Hematopoietic multipotent progenitor cell treated with erythropoietin and hydrocortisone succinate and interleukin-3 and kit ligand, for 15 days (in vitro differentiated cells): ENCODE data around the gene ARHGAP25.

Experiments
- DNase-seq: peaks from one replicate; pipeline ENCODE4 v3.0.0-alpha.2; 2015; ENCODE audit warnings: low spot score

Gene ARHGAP25

DNA sequence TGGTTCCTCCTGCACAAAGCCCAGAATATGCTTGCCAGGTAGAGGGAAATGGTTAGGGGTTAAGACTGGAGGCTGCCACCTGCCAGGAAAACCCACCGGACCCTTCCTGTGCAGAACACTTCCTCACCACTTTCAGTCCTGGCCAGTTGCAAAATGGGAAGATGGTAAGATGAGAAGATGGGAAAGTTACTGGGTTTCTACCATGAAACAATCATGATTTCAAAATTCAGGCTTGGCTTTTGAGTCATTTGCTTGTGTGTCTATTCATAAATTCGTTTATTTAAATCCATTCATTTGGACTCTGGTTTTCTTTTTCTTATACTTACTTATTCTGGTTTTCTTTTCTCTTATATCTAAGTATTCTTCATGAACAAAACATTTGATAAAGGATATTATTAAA is 129.4 kb downstream of the ARHGAP25 start:
- no peak for DNase-seq

DNA sequence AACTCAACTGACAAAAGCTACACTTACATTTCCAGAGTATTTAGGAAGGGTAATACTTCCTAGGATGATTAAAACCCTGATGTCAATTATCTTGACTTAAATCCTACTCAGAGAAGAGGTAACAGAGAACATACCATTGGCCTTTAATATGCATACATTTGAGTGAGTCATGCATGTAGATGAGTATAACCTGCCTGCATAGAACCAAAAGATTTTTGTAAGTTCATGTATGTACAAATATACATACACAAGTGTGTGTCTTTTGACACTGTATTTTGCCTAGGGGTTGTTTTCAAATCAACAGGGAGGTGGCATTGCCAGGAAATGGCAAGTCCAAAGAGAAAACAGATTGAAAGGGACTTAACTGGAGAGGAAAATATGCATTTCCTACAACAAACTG is 130.5 kb downstream of the ARHGAP25 start:
- no peak for DNase-seq

DNA sequence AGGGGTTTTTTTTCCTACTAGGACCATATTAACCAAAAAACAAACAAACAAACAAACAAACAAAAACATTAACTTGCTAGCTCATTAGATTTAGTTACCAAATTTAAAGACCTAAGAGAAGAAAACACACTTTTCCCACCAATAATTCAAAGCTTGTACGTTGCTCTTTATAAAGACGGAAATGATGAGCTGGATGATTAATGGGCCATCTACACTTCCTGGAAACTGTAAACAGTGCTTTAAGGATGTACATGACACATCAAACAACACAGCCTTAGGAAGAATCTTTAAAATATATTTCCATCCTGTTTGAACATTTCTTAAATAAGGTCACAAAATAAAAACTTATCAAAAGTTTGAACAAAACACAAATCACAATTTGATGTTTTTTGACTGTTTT is 135.6 kb downstream of the ARHGAP25 start:
- DNase-seq, result no peak

DNA sequence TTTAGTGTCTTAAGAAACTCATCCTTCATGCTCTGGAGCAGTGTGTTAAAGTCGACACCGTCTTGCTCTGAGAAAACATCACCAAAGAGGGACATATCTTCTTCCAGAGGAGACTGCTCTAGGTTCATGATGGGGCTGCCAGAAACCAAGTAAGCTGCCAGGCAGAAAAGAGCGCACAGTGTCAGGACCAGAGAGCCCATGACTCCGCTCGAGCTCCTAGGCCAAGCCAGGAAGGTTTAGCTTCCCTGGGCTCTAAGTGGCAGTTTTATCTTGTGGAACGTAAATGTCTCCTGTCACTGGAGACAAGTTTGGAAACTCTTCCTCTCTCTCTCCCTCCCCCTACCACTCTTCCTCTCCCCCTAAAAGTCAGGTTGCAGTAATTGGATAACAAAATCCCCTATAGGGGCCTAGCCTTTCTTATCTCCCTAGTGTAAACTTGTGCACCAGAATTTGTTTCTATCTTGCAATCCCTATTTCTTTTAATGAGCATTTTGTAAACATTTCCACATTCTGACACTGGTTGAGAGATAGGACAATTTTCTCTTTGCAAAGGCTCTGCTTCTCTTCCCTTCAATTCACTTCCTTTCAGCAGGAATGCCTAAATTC is 136.7 kb downstream of the ARHGAP25 start, which contains the start of gene BMP10:
BMP10 (minus strand) TSS at position 239 of the 606 bp plus-strand sequence; CDS start at position 200, 39 bp downstream.
- DNase-seq, result no peak
